ENCODE data around the gene DLGAP1. TPM values are rescaled to one million over a fixed set of nuclear protein-coding genes. Genes with fewer than 3 reads are reported as not detected.

The DLGAP1 gene
- total RNA-seq, 1 experiment from 2014 or later = 0.39 TPM

DNA sequence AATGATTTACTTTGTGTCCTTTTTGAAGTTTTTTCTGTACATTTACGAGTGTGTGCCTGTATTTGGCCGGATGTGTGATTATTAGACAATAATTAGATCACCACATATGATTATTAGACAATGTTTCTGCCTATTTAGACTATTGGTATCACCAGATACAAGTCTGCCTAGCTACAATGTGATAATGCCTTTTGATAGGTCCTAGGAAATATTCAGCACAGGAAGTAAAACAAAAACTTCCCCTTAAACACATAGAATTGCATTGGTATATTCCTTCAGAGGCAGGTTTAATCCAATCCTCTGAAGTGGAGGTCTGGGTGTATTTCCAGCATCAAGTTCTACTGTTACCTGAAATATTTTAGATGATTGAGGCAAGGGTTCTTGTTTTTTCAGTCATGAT lies 730.0 kb downstream of the DLGAP1 start (continued):
- TF ChIP-seq, protein P1, sequence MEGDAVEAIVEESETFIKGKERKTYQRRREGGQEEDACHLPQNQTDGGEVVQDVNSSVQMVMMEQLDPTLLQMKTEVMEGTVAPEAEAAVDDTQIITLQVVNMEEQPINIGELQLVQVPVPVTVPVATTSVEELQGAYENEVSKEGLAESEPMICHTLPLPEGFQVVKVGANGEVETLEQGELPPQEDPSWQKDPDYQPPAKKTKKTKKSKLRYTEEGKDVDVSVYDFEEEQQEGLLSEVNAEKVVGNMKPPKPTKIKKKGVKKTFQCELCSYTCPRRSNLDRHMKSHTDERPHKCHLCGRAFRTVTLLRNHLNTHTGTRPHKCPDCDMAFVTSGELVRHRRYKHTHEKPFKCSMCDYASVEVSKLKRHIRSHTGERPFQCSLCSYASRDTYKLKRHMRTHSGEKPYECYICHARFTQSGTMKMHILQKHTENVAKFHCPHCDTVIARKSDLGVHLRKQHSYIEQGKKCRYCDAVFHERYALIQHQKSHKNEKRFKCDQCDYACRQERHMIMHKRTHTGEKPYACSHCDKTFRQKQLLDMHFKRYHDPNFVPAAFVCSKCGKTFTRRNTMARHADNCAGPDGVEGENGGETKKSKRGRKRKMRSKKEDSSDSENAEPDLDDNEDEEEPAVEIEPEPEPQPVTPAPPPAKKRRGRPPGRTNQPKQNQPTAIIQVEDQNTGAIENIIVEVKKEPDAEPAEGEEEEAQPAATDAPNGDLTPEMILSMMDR (IDR thresholded peaks at IDR 0.05 in 2 of 3, conservative IDR thresholded peaks at IDR 0.05 in 1 of 3; ENCODE audit: borderline replicate concordance in 1 of 3, insufficient read depth in 1 of 3, low read depth in 2 of 3, low read length in 2 of 3) = no peak
- TF ChIP-seq RAD21 (IDR thresholded peaks at IDR 0.05; ENCODE audit: low read depth) (no peak), SIN3A (IDR thresholded peaks at IDR 0.05; ENCODE audit: low read depth) (no peak), JUND (IDR thresholded peaks at IDR 0.05) (no peak)
- TF ChIP-seq, protein P2, sequence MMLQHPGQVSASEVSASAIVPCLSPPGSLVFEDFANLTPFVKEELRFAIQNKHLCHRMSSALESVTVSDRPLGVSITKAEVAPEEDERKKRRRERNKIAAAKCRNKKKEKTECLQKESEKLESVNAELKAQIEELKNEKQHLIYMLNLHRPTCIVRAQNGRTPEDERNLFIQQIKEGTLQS (IDR thresholded peaks at IDR 0.05) = no peak

DNA sequence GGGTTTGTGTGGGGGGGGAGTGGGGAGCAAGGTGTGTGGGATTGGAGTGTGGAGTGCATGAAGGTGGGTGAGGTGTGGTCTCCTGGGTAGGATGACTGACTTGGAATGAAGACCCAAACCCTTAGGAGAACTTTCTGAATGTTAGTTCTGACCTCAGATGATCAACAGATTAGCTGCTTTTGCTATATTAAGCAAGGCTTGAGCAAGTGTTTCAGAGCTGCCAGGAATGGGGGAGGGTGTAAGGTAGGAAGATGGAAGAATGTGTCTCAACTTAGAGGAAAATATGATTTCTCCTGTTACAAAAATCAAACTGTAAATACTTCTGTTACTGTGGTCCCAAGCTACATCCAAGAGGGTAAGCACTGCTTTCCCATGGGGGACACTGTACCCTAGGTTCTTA lies 731.6 kb downstream of the DLGAP1 start:
- ChIA-PET POLR2A (no interaction called here), RAD21 (ENCODE audit: low non-redundant PET in 1 of 2, low total read pairs in 2 of 2, uncharacterized antibody in 2 of 2, unreplicated experiment in 2 of 2) (no interaction called here), CTCF (interaction anchor here (1.3 to 1.4 kb wide), 2 partner anchors 20 to 272 kb away, joined by 4 read pairs; no protein-coding TSS in a partner anchor)
- Histone ChIP-seq H3K4me3 (replicated peaks in 1 of 2; ENCODE audit: low read depth in 1 of 2, low read length in 2 of 2) (no peak overlapping the region), H3K36me3 (ENCODE audit: control insufficient read depth in 1 of 2, insufficient read depth in 2 of 2, low read length in 2 of 2) (no peaks in the 10 kb centered on the region), H3K27ac (ENCODE audit: low read depth, low read length) (no peak overlapping the region), H3K4me1 (ENCODE audit: control insufficient read depth in 1 of 2, insufficient read depth in 2 of 2, low read length in 2 of 2) (peaks cover 3 to 4% of the 10 kb centered on the region in 2 experiments; a peak in 2 of 4 replicates), H3K27me3 (ENCODE audit: insufficient read depth, low read length) (no peaks in the 10 kb centered on the region), H3K4me2 (ENCODE audit: low read length) (no peak overlapping the region), H2AFZ (ENCODE audit: low read depth, low read length, poor library complexity, severe bottlenecking) (no peak overlapping the region), H3K9ac (ENCODE audit: low read length) (no peak overlapping the region), H3K9me3 (ENCODE audit: control insufficient read depth in 1 of 2, insufficient read depth in 1 of 2, low read depth in 1 of 2, low read length in 2 of 2) (no peaks in the 10 kb centered on the region), H4K20me1 (ENCODE audit: insufficient read depth) (no peaks in the 10 kb centered on the region), H3K79me2 (ENCODE audit: insufficient read depth, low read length) (no peaks in the 10 kb centered on the region), H3K9me2 (ENCODE audit: insufficient read depth) (no peaks in the 10 kb centered on the region)
- BruUV-seq (replicated peaks) = no TSS peak
- TF ChIP-seq CEBPB (IDR thresholded peaks at IDR 0.05; ENCODE audit: low read depth) (no peak), POLR2AphosphoS5 (IDR thresholded peaks at IDR 0.05; ENCODE audit: low read depth, low read length) (no peak), SP1 (IDR thresholded peaks at IDR 0.05; ENCODE audit: low read depth) (no peak)
- no peak for DNase-seq (ENCODE audit: low read depth, low spot score)
- ATAC-seq = no peak
- intact Hi-C loops (cut with micrococcal nuclease) = no loop called here

All from HCT116 (cell line).